GM12873 (cell line): Measurements from ENCODE around the gene PIK3R5.

Experiments
- TF ChIP-seq, protein P1 (sequence below): IDR thresholded peaks from 2 replicates; pipeline ENCODE4 v1.5.1; 2012; ENCODE audit warnings: low read depth, mild to moderate bottlenecking, moderate library complexity, low read length, control low read depth; ENCODE audit not compliant: insufficient read depth; ENCODE audit errors: missing control alignments

PIK3R5 gene

DNA sequence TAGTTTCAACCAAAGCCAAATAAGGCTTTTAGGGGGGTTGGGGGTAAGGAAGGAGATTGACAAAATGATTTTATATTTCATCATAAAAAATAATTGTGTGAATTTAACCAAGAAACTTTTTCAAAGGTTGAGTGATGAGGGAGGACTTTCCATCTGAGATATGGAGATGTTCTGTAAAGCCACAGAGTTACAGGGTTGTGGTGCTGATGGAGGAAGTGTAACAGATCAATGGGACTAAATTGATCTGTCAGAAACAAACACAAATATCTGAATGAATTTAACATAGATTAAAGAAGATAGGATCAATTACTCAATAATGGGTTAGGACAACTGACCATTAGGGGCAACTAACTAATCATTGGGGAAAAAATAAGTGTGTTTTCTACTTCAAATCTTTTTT, 14.2 kb upstream of the PIK3R5 start:
- TF ChIP-seq, protein P1, sequence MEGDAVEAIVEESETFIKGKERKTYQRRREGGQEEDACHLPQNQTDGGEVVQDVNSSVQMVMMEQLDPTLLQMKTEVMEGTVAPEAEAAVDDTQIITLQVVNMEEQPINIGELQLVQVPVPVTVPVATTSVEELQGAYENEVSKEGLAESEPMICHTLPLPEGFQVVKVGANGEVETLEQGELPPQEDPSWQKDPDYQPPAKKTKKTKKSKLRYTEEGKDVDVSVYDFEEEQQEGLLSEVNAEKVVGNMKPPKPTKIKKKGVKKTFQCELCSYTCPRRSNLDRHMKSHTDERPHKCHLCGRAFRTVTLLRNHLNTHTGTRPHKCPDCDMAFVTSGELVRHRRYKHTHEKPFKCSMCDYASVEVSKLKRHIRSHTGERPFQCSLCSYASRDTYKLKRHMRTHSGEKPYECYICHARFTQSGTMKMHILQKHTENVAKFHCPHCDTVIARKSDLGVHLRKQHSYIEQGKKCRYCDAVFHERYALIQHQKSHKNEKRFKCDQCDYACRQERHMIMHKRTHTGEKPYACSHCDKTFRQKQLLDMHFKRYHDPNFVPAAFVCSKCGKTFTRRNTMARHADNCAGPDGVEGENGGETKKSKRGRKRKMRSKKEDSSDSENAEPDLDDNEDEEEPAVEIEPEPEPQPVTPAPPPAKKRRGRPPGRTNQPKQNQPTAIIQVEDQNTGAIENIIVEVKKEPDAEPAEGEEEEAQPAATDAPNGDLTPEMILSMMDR = no peak

DNA sequence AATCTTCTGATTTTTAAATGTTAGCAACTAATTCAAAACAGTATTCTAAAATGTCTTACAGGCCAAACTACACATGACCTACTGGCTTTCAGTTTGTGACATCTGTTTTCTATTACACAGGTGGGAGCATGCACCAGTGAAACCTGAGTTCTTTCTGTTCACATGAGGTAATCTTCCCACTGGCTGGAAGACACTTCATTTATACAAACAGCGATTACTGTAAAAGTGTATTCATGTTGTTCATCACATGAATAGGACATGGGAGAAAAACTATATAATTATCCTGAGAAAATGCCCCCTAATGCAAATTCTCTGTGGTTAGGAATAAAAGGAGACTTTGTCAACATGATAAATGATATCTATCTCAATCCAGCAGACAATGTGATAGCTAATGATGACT, 11.1 kb upstream of the PIK3R5 start:
- TF ChIP-seq, protein P1 = no peak

DNA sequence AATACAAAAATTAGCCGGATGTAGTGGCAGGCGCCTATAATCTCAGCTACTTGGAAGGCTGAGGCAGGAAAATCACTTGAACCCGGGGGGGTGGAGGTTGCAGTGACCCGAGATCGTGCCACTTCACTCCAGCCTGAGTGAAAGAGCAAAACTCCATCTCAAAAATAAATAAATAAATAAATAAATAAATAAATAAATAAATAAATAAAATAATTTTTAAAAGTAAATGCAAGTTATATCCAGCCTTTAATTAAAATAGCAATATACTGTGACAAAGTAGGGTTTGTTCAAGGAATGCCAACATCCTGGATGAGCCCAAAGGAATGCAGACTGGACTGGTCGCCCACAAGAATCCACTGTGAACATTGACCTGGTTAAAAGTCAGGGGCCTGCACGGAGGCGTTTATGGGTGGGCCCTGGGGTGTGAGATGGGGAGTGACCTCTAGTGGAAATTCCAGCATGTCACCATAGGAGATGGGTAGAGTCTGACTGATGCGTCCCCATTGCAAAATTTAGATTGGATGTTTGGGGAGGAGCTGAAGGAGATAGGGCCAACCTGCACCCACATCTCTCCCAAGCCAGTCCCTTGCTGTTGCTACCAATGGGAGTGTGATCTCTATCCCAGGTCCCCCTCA, 9.7 kb upstream of the PIK3R5 start:
- TF ChIP-seq, protein P1 = peak; percentile 14

DNA sequence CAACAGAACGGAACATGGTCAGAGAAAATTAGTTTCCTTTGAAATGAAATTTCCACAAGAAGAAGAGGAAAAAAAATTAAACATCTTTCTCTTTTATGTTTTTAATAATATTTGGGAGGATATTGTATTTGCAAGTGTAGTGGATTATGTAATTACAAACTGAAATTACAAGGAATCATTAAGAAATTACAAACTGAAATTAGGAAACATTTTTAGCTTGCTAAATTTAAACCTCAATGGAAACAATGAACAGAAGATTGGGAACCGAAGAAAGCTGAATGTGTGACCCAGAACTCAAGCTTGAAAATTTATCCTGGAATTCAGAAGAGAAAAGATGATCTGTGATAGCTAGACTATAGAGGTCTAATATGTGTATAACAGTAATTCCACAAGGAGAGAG, 4.4 kb upstream of the PIK3R5 start:
- TF ChIP-seq, protein P1 = no peak

DNA sequence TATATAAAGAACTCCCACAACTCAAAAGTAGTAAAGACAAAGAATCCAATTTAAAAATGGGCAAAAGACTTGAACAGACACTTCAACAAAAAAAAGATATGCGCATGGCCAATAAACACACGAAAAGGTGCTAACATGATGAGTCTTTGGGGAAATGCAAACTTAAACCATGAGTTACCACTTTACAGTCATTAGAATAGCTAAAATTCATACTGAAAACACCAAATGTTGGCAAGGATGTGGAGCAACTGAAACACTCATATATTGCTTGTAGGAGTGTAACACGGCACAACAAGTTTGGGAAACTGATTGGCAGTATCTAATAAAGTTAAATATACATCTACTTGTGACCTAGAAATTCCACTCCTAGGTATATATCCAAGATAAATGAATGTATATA, 3.0 kb upstream of the PIK3R5 start:
- TF ChIP-seq, protein P1 = no peak

DNA sequence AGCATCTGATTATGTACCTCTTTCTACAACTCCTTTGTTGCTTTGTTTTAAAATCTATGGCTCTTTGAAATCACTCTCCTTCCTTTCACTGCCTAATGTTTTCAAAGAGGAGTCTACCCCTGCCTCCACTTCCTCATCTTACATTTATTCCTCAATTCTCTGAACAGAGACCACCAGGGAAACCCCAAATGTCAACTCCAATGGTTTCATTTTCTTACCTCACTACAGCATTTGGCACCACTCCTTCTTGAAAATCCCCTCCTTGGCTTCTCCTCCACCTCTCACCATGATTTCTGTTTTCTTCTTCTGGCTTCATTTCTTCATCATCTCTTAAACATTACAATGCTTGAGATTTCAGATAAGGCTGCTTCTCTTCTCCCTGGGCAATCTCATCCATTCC, 2.4 kb upstream of the PIK3R5 start:
- TF ChIP-seq, protein P1 = no peak

DNA sequence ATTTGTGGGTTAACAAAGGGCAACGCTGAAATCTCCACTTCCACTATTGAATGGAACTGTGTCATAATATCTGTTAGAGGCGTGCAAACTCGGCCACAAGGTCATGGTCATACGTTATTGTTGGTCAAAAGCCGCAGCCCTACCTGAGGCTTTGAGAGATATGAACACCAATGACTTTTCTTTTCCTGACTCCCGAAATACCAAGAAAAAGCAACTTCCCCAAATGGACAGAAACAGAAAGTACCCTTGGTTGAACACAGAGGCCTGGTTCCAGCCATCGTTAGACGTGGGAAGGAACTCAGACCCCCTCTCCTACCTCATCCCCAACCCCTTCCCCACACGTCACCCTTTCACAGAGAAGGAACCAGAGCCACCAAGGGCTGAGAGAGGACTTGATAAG, 1.4 kb upstream of the PIK3R5 start:
- TF ChIP-seq, protein P1 = no peak
